ENCODE results near the gene SPEM2. TPM values are rescaled to one million over a fixed set of nuclear protein-coding genes. Genes with fewer than 3 reads are reported as not detected.
"Not testable (repeated sequence)": the region's sequence is repeated elsewhere in the genome, so short reads cannot be mapped to it uniquely, and the experiment has no call there.

SPEM2 gene
- total RNA-seq, 1 experiment from 2014 or later: not detected

GRCh38 chr17:7442142-7442541 is 16.7 kb downstream of the SPEM2 start:
- DNase-seq (ENCODE audit: low spot score): no peak

GRCh38 chr17:7443499-7444485 is 18.4 kb downstream of the SPEM2 start:
- no peak for DNase-seq (ENCODE audit: low spot score)

GRCh38 chr17:7444682-7445618 is 19.5 kb downstream of the SPEM2 start, which contains the start of gene CHRNB1:
Gene CHRNB1 (plus strand): TSS chr17:7445061. CDS start chr17:7445128, 67 bp downstream.
- no peak for DNase-seq (ENCODE audit: low spot score)

GRCh38 chr17:7445619-7445968 is 20.2 kb downstream of the SPEM2 start:
- DNase-seq (ENCODE audit: low spot score): no peak

GRCh38 chr17:7448461-7448860 is 23.0 kb downstream of the SPEM2 start:
- no peak for DNase-seq (ENCODE audit: low spot score)

GRCh38 chr17:7459961-7460545 is 34.6 kb downstream of the SPEM2 start:
- DNase-seq (ENCODE audit: low spot score): no peak

GRCh38 chr17:7460850-7461660 is 35.6 kb downstream of the SPEM2 start:
- DNase-seq (ENCODE audit: low spot score): no peak

- no peak for DNase-seq (ENCODE audit: low spot score)
Observed at GRCh38 chr17:7462474-7463371, 37.3 kb downstream of the SPEM2 start.

GRCh38 chr17:7463372-7463846 is 38.0 kb downstream of the SPEM2 start:
- no peak for DNase-seq (ENCODE audit: low spot score)

- no peak for DNase-seq (ENCODE audit: low spot score)
Observed at GRCh38 chr17:7464081-7464480, 38.7 kb downstream of the SPEM2 start.

GRCh38 chr17:7465597-7466275 is 40.3 kb downstream of the SPEM2 start:
- no peak for DNase-seq (ENCODE audit: low spot score)

GRCh38 chr17:7466318-7466638 is 40.9 kb downstream of the SPEM2 start:
- DNase-seq (ENCODE audit: low spot score): no peak

- no peak for DNase-seq (ENCODE audit: low spot score)
Observed at GRCh38 chr17:7466639-7467341, 41.4 kb downstream of the SPEM2 start.

GRCh38 chr17:7467498-7467897 is 42.1 kb downstream of the SPEM2 start:
- DNase-seq (ENCODE audit: low spot score): no peak

- DNase-seq (ENCODE audit: low spot score): no peak
Observed at GRCh38 chr17:7468290-7468689, 42.9 kb downstream of the SPEM2 start.

- DNase-seq (ENCODE audit: low spot score): no peak
Observed at GRCh38 chr17:7468804-7469389, 43.5 kb downstream of the SPEM2 start.

- not testable (repeated sequence) for DNase-seq (ENCODE audit: low spot score)
Observed at GRCh38 chr17:7469843-7470242, 44.4 kb downstream of the SPEM2 start.

- DNase-seq (ENCODE audit: low spot score): not testable (repeated sequence)
Observed at GRCh38 chr17:7470457-7470973, 45.1 kb downstream of the SPEM2 start.
